Karpas-422 (cell line): Measurements from ENCODE around the gene USP25. TPM values are rescaled to one million over a fixed set of nuclear protein-coding genes. Genes with fewer than 3 reads are reported as not detected.

Source experiments
- DNase-seq: peaks from one replicate; pipeline ENCODE4 v3.0.0-alpha.2; 2015
- H2AFZ ChIP-seq: fragments of 200-600 bp; sonication (generic); 2 replicates; pipeline ENCODE4 v1.6.1; 2014; ENCODE audit warnings: antibody characterized with exemption, low read length, mixed read lengths
- H3K27ac ChIP-seq: fragments of 200-600 bp; sonication (generic); 2 replicates; pipeline ENCODE4 v1.5.1; 2014; ENCODE audit warnings: mild to moderate bottlenecking, low read length, moderate library complexity
- H3K27me3 ChIP-seq: fragments of 200-600 bp; sonication (generic); 2 replicates; pipeline ENCODE4 v1.6.1; 2014; ENCODE audit warnings: low read length, mixed read lengths
- H3K36me3 ChIP-seq: fragments of 200-600 bp; sonication (generic); 2 replicates; pipeline ENCODE4 v1.6.1; 2014; ENCODE audit warnings: low read length, mixed read lengths; ENCODE audit not compliant: insufficient read depth
- H3K4me1 ChIP-seq: fragments of 200-600 bp; sonication (generic); 2 replicates; pipeline ENCODE4 v1.6.1; 2014; ENCODE audit warnings: mild to moderate bottlenecking, low read length, mixed read lengths
- H3K4me2 ChIP-seq: fragments of 200-600 bp; sonication (generic); 2 replicates; pipeline ENCODE4 v1.6.1; 2014; ENCODE audit warnings: low read length, low read depth, mild to moderate bottlenecking; ENCODE audit not compliant: poor library complexity, severe bottlenecking
- H3K4me3 ChIP-seq: fragments of 200-600 bp; sonication (generic); 2 replicates; pipeline ENCODE4 v1.5.1; 2014; ENCODE audit warnings: mild to moderate bottlenecking, antibody characterized with exemption, low read length, mixed read lengths
- H3K79me2 ChIP-seq: fragments of 200-600 bp; sonication (generic); 2 replicates; pipeline ENCODE4 v1.6.1; 2014; ENCODE audit warnings: mild to moderate bottlenecking, low read length, mixed read lengths
- H3K9ac ChIP-seq: fragments of 200-600 bp; sonication (generic); 2 replicates; pipeline ENCODE4 v1.6.0; 2014; ENCODE audit warnings: low read length
- H3K9me2 ChIP-seq: fragments of 200-600 bp; sonication (generic), shearing (Covaris generic); replicated peaks from 2 replicates; pipeline ENCODE4 v1.6.0; 2014; ENCODE audit warnings: mild to moderate bottlenecking, low read length, moderate library complexity; ENCODE audit not compliant: insufficient read depth
- H3K9me3 ChIP-seq: fragments of 300-700, 200-600 bp; sonication (generic); 2 replicates; pipeline ENCODE4 v1.6.1; 2014; ENCODE audit warnings: low read length, mixed read lengths
- H4K20me1 ChIP-seq: fragments of 200-600 bp; sonication (generic); 2 replicates; pipeline ENCODE4 v1.6.1; 2014; ENCODE audit warnings: mild to moderate bottlenecking, antibody characterized with exemption, low read length, low read depth; ENCODE audit not compliant: insufficient read depth
- total RNA-seq: library from RNA; depleted of rRNA; stranded (reverse); fragments of >200 nt; shearing (Covaris generic); gene quantifications from 2 replicates; pipeline ENCODE4 v1.2.3, GENCODE V29; 2014; ENCODE audit warnings: low replicate concordance

The USP25 gene
- total RNA-seq, 1 experiment from 2014 or later = 120 TPM

DNA sequence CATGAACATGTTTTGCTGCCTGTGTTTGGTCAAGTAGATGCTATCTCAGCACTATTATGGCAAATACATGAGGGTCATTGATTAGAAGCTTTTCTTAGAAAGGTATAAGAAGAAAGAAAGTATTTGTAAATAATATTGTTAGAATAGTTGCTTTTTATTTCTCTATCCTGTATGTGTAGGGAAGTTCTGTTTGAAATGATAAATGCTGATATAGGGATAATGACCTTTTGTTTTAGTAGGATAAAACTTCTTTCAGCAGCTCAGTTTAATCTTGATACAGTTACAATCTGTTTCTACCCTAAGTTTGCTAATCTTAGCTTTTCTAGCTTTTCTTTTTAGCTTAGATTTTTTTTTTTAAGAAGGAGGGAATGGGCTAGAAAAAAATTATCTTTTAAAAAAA is 63.3 kb downstream of the USP25 start:
- DNase-seq = no peak
- no peaks in the 10 kb centered on the region for H3K9me2 ChIP-seq
- H3K4me3 ChIP-seq = no peak overlapping the region
- H3K9ac ChIP-seq = no peak overlapping the region
- H4K20me1 ChIP-seq = no peaks in the 10 kb centered on the region
- peaks cover 11% of the 10 kb centered on the region; the same call in 1 of the 2 replicates for H3K4me1 ChIP-seq
- H3K4me2 ChIP-seq = no peak overlapping the region
- H3K36me3 ChIP-seq = peaks cover 8% of the 10 kb centered on the region; the same call in 1 of the 2 replicates
- peaks cover 100% of the 10 kb centered on the region for H3K79me2 ChIP-seq
- no peaks in the 10 kb centered on the region for H3K27me3 ChIP-seq
- H3K27ac ChIP-seq = no peak overlapping the region
- H3K9me3 ChIP-seq = no peaks in the 10 kb centered on the region
- no peak overlapping the region for H2AFZ ChIP-seq

DNA sequence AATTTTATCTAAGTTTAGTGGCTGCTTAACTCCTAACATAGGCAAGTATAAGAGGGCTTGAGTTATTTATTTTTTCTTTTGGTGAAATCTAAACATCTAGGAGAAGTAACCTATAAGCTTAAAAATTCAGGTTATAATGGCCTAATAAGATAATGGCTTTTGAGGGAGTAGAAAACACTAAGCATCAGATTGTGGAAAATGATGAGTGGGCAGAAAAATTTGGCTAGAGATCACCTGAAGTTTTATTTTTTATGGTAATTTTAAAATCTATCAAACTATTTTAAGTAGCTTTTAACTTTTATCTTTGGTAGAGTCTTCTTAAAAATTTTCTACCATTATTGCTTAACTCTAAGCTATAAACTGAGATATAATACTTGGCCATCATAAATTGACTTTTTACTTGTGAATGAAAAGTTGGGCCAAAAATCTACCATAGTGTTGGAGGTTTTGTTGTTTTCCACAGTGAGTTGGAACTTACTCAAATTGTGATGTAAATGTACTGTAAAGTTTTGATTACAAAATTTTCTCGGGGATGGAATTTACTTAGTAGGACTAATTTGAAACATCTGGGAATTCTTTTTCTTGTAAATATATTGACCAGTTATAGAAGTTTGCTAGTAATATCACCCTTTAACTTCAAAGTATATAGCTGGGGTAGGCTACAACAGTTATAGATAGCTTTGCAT is 63.9 kb downstream of the USP25 start:
- Histone ChIP-seq H3K27me3 (no peaks in the 10 kb centered on the region), H3K9ac (no peak overlapping the region), H2AFZ (no peak overlapping the region), H3K9me3 (no peaks in the 10 kb centered on the region), H3K36me3 (peaks cover 8% of the 10 kb centered on the region; the same call in 1 of the 2 replicates), H3K4me2 (no peak overlapping the region), H3K4me3 (no peak overlapping the region), H3K27ac (no peak overlapping the region), H3K9me2 (no peaks in the 10 kb centered on the region), H3K79me2 (peaks cover 100% of the 10 kb centered on the region), H3K4me1 (peaks cover 15% of the 10 kb centered on the region; the same call in 1 of the 2 replicates), H4K20me1 (no peaks in the 10 kb centered on the region)
- no peak for DNase-seq

- DNase-seq = no peak
- H3K9me2 ChIP-seq = no peaks in the 10 kb centered on the region
These were observed 64.6 kb downstream of the USP25 start for GRCh38 chr21:15794277-15794912.

GRCh38 chr21:15795533-15795932 is 65.8 kb downstream of the USP25 start:
- no peak overlapping the region for H3K4me2 ChIP-seq
- H3K4me1 ChIP-seq = peaks cover 22% of the 10 kb centered on the region; the same call in 1 of the 2 replicates
- H4K20me1 ChIP-seq = no peaks in the 10 kb centered on the region
- no peak overlapping the region for H3K4me3 ChIP-seq
- no peak overlapping the region for H2AFZ ChIP-seq
- H3K9me2 ChIP-seq = no peaks in the 10 kb centered on the region
- H3K27me3 ChIP-seq = no peaks in the 10 kb centered on the region
- H3K9ac ChIP-seq = no peak overlapping the region
- H3K9me3 ChIP-seq = no peaks in the 10 kb centered on the region
- H3K36me3 ChIP-seq = peaks cover 8% of the 10 kb centered on the region; the same call in 1 of the 2 replicates
- peaks cover 98% of the 10 kb centered on the region for H3K79me2 ChIP-seq
- no peak for DNase-seq
- H3K27ac ChIP-seq = no peak overlapping the region

More at GRCh38 chr21:15794277-15794912, 64.6 kb downstream of the USP25 start:
- Histone ChIP-seq H3K27ac (no peak overlapping the region), H3K9me3 (no peaks in the 10 kb centered on the region), H3K4me3 (no peak overlapping the region), H3K36me3 (peaks cover 8% of the 10 kb centered on the region; the same call in 1 of the 2 replicates), H4K20me1 (no peaks in the 10 kb centered on the region), H2AFZ (no peak overlapping the region), H3K27me3 (no peaks in the 10 kb centered on the region), H3K4me1 (peaks cover 21% of the 10 kb centered on the region; the same call in 1 of the 2 replicates), H3K9ac (no peak overlapping the region), H3K4me2 (no peak overlapping the region), H3K79me2 (peaks cover 100% of the 10 kb centered on the region)

DNA sequence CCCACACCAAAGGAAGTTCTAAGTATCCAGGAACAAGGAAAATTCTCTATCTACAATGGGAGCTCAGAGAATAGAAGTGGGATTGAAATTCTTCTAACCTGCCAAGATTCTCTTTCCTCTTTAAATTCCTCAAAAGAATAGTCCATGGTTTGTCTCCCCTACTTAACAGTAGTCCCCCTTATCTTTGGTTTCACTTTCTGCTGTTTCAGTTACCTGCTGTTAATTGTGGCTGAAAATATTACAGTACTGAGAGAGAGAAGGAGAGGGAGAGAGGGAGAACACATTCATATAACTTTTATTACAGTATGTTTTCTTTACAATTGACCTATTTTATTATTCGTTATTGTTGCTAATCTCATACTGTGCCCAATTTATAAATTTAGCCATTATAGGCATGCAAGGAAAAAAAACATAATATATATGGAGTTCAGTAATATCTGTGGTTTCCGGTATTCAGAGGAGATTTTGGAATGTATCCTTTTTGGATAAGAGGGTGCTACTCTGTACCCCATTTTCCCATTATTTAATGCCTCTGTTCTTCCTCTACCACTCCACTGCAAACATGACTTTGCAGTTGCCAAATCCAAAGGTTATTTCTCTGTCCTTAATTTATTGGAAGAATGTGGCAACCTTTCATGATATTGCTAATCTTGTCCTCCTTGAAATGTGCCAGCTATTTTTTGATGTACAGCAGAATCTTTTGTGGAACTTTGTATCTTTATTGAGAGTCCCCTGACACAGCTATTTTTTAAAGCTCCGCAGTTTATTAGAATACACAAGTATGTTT is 68.0 kb downstream of the USP25 start:
- DNase-seq = no peak
- no peak overlapping the region for H3K4me3 ChIP-seq
- peaks cover 33% of the 10 kb centered on the region for H3K4me1 ChIP-seq
- H3K4me2 ChIP-seq = no peak overlapping the region
- peaks cover 6% of the 10 kb centered on the region; the same call in 1 of the 2 replicates for H3K36me3 ChIP-seq
- no peaks in the 10 kb centered on the region for H3K9me2 ChIP-seq
- H3K27me3 ChIP-seq = no peaks in the 10 kb centered on the region
- no peak overlapping the region for H3K27ac ChIP-seq
- no peak overlapping the region for H3K9ac ChIP-seq
- no peak overlapping the region for H2AFZ ChIP-seq
- H3K9me3 ChIP-seq = no peaks in the 10 kb centered on the region
- H3K79me2 ChIP-seq = peaks cover 98% of the 10 kb centered on the region
- H4K20me1 ChIP-seq = no peaks in the 10 kb centered on the region

- no peaks in the 10 kb centered on the region for H3K27me3 ChIP-seq
- no peak overlapping the region for H3K4me3 ChIP-seq
- H3K79me2 ChIP-seq = peaks cover 92% of the 10 kb centered on the region
- H3K9me2 ChIP-seq = no peaks in the 10 kb centered on the region
- DNase-seq = no peak
- peaks cover 18% of the 10 kb centered on the region; the same call in 1 of the 2 replicates for H3K36me3 ChIP-seq
- no peak overlapping the region for H3K4me2 ChIP-seq
- H2AFZ ChIP-seq = no peak overlapping the region
- no peak overlapping the region for H3K27ac ChIP-seq
- no peaks in the 10 kb centered on the region for H4K20me1 ChIP-seq
- H3K4me1 ChIP-seq = peaks cover 31% of the 10 kb centered on the region
- no peak overlapping the region for H3K9ac ChIP-seq
- no peaks in the 10 kb centered on the region for H3K9me3 ChIP-seq
These were observed 71.6 kb downstream of the USP25 start for GRCh38 chr21:15801352-15801863.

DNA sequence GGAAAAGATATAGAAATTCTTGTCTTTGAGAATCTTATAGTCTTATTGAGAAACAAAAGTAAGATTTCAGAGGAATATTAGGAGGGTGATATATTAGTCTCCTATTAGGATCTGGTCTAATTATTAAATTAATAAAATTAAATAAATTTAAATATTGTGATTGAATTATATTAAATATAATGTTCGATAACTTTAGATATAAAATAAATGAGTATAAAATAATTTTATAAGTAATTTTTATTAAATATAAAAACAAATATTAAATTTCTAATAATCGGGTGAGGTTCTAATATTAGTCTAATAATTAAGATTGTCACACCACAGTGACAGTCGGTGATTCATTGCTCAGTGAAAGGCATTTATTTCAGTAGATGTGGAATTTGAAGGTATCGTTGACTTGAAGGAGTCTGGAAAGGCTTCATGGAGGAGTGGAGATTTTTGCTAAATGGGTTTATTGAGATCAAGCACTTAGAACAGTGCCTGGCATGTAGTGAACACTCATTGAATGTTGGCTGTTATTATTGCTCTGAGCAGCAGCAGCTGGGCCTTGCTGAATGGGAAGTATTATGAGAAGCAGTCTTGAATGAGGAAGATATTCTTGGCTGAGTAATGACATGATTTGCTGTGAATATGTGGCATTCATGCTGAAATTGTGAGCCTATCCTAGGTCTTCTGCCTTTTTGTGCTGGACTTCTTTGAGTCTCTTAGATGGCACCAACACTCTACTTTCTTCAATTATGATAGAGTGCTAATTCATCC is 74.6 kb downstream of the USP25 start:
- Histone ChIP-seq H4K20me1 (no peaks in the 10 kb centered on the region), H3K27ac (no peak overlapping the region)

More for the DNA sequence above, 74.6 kb downstream of the USP25 start:
- Histone ChIP-seq H3K9ac (no peak overlapping the region), H2AFZ (no peak overlapping the region), H3K9me3 (no peaks in the 10 kb centered on the region), H3K36me3 (peaks cover 46% of the 10 kb centered on the region; the same call in 1 of the 2 replicates), H3K27me3 (no peaks in the 10 kb centered on the region), H3K4me3 (no peak overlapping the region), H3K4me2 (no peak overlapping the region), H3K4me1 (peaks cover 11% of the 10 kb centered on the region), H3K79me2 (peaks cover 88% of the 10 kb centered on the region), H3K9me2 (no peaks in the 10 kb centered on the region)
- no peak for DNase-seq
